A673 (cell line): ENCODE measurements around the gene CHTF18. TPM values are rescaled to one million over a fixed set of nuclear protein-coding genes. Genes with fewer than 3 reads are reported as not detected.

Source experiments
- BruUV-seq: library from RNA; stranded (reverse); fragments of 400-500 nt; replicated peaks from 2 replicates; lab custom pipeline; 2021; lab: Mats Ljungman, UMichigan
- CTCF ChIA-PET: fragments of 300-600 bp; sonication (Branson Sonifier 250); formaldehyde crosslinking; loops from one replicate; lab custom pipeline; 2022; ENCODE audit warnings: antibody characterized with exemption; lab: Charles Lee
- POLR2A ChIA-PET: fragments of 300-600 bp; sonication (Branson Sonifier 250); formaldehyde crosslinking; loops from one replicate; lab custom pipeline; 2022; ENCODE audit warnings: antibody characterized with exemption; ENCODE audit not compliant: low non-redundant PET; lab: Charles Lee
- DNase-seq: peaks from one replicate; pipeline ENCODE4 v3.0.0-alpha.2; 2015; ENCODE audit warnings: low spot score
- H3K27ac ChIP-seq: fragments of 200-600 bp; sonication (generic); 2 replicates; pipeline ENCODE4 v1.5.1; 2016; ENCODE audit warnings: mixed run types, low read depth, mild to moderate bottlenecking, mixed read lengths, antibody characterized with exemption, low read length; ENCODE audit not compliant: poor library complexity, severe bottlenecking
- H3K27me3 ChIP-seq: fragments of 200-600 bp; sonication (generic); replicated peaks from 2 replicates; pipeline ENCODE4 v1.6.1; 2017; ENCODE audit warnings: mixed run types, low read depth, mild to moderate bottlenecking, mixed read lengths, antibody characterized with exemption, low read length; ENCODE audit not compliant: insufficient read depth, poor library complexity
- H3K36me3 ChIP-seq: fragments of 200-600 bp; sonication (generic); 2 replicates; pipeline ENCODE4 v1.6.1; 2016; ENCODE audit warnings: mixed run types, mild to moderate bottlenecking, mixed read lengths, antibody characterized with exemption, low read length; ENCODE audit not compliant: insufficient read depth, poor library complexity, severe bottlenecking
- H3K4me1 ChIP-seq: fragments of 200-600 bp; sonication (generic); 2 replicates; pipeline ENCODE4 v1.6.1; 2017; ENCODE audit warnings: mixed run types, mild to moderate bottlenecking, mixed read lengths, antibody characterized with exemption, low read length; ENCODE audit not compliant: insufficient read depth, poor library complexity, severe bottlenecking
- H3K4me3 ChIP-seq: fragments of 200-600 bp; sonication (generic); 2 replicates; pipeline ENCODE4 v1.5.1; 2016; ENCODE audit warnings: low read depth, mixed run types, mild to moderate bottlenecking, mixed read lengths, low read length; ENCODE audit not compliant: poor library complexity, severe bottlenecking
- H3K9me3 ChIP-seq: fragments of 200-600 bp; sonication (generic); 2 replicates; pipeline ENCODE4 v1.6.1; 2016; ENCODE audit warnings: mixed run types, low read depth, mild to moderate bottlenecking, mixed read lengths, antibody characterized with exemption, low read length; ENCODE audit not compliant: poor library complexity, severe bottlenecking
- CTCF ChIP-seq: fragments of 300-800, 200-600 bp; sonication (generic); conservative IDR thresholded peaks from 2 replicates; pipeline ENCODE4 v1.5.1; 2017; ENCODE audit warnings: low read depth, mild to moderate bottlenecking, antibody characterized with exemption, low read length, moderate library complexity, mixed read lengths
- EZH2 ChIP-seq: fragments of 200-600 bp; sonication (generic); IDR thresholded peaks from 2 replicates; pipeline ENCODE4 v1.6.1; 2017; ENCODE audit warnings: borderline replicate concordance, low read depth, mild to moderate bottlenecking, mixed read lengths, antibody characterized with exemption, low read length; ENCODE audit not compliant: poor library complexity, severe bottlenecking
- intact Hi-C: fragments of 100-400 bp; cut with micrococcal nuclease; formaldehyde crosslinking; loops from one replicate; pipeline ENCODE4 v1.10.0; 2022; ENCODE audit not compliant: unreplicated experiment
- total RNA-seq: library from RNA; stranded (reverse); gene quantifications from 2 replicates; pipeline ENCODE4 v1.2.3, GENCODE V29; 2021

The CHTF18 gene
- total RNA-seq, 1 experiment from 2014 or later, result 125 TPM

GRCh38 chr16:828891-829290 lies 40.5 kb downstream of the CHTF18 start:
- no peaks in the 10 kb centered on the region for H3K9me3 ChIP-seq
- intact Hi-C loops, result no loop called here
- POLR2A ChIA-PET, result no interaction called here

GRCh38 chr16:830107-830870 lies 41.9 kb downstream of the CHTF18 start:
- Histone ChIP-seq H3K4me1 (peaks cover 6% of the 10 kb centered on the region), H3K4me3 (no peak overlapping the region), H3K27ac (no peak overlapping the region), H3K9me3 (no peaks in the 10 kb centered on the region), H3K36me3 (no peaks in the 10 kb centered on the region), H3K27me3 (no peaks in the 10 kb centered on the region)
- intact Hi-C loops, result no loop called here
- ChIA-PET CTCF (no interaction called here), POLR2A (no interaction called here)
- BruUV-seq, result no TSS peak
- DNase-seq, result no peak
- TF ChIP-seq CTCF (no peak), EZH2 (no peak)

More at GRCh38 chr16:828891-829290, 40.5 kb downstream of the CHTF18 start:
- no peak for TF ChIP-seq EZH2
- no peak for TF ChIP-seq CTCF
- Histone ChIP-seq H3K4me1 (peaks cover 8% of the 10 kb centered on the region), H3K4me3 (no peak overlapping the region), H3K36me3 (no peaks in the 10 kb centered on the region), H3K27ac (no peak overlapping the region), H3K27me3 (no peaks in the 10 kb centered on the region)
- DNase-seq, result no peak
- BruUV-seq, result no TSS peak
- CTCF ChIA-PET, result no interaction called here

- no peaks in the 10 kb centered on the region for H3K4me1 ChIP-seq
- H3K4me3 ChIP-seq, result no peak overlapping the region
- no peak overlapping the region for H3K27ac ChIP-seq
- no peaks in the 10 kb centered on the region for H3K9me3 ChIP-seq
- no peaks in the 10 kb centered on the region for H3K27me3 ChIP-seq
- TF ChIP-seq EZH2, result no peak
- no peak for TF ChIP-seq CTCF
- H3K36me3 ChIP-seq, result no peaks in the 10 kb centered on the region
- ChIA-PET POLR2A (no interaction called here), CTCF (no interaction called here)
- no peak for DNase-seq
- intact Hi-C loops, result no loop called here
- no TSS peak for BruUV-seq
Observed at GRCh38 chr16:830871-831570, 42.6 kb downstream of the CHTF18 start.
